ENCODE data around the gene GULP1.

The GULP1 gene

GRCh38 chr2:188353282-188353681 lies 61.6 kb downstream of the GULP1 start:
- Histone ChIP-seq H3K4me1 (ENCODE audit: insufficient read depth, poor library complexity, severe bottlenecking) (no peaks in the 10 kb centered on the region), H3K9me3 (ENCODE audit: severe bottlenecking) (no peaks in the 10 kb centered on the region), H3K27me3 (ENCODE audit: insufficient read depth, poor library complexity, severe bottlenecking) (no peaks in the 10 kb centered on the region), H3K4me3 (ENCODE audit: severe bottlenecking) (no peak overlapping the region), H3K36me3 (ENCODE audit: low read depth) (no peaks in the 10 kb centered on the region), H3K27ac (ENCODE audit: poor library complexity, severe bottlenecking) (no peak overlapping the region)
- TF ChIP-seq CTCF (IDR thresholded peaks at IDR 0.05; ENCODE audit: poor library complexity, severe bottlenecking) = no peak
- ATAC-seq (ENCODE audit: low read depth) (no peak), DNase-seq (ENCODE audit: low spot score) (no peak)

GRCh38 chr2:188360485-188361263 lies 69.0 kb downstream of the GULP1 start:
- Histone ChIP-seq H3K27me3 (ENCODE audit: insufficient read depth, poor library complexity, severe bottlenecking) (no peaks in the 10 kb centered on the region), H3K36me3 (ENCODE audit: low read depth) (no peaks in the 10 kb centered on the region), H3K9me3 (ENCODE audit: severe bottlenecking) (no peaks in the 10 kb centered on the region), H3K4me3 (ENCODE audit: severe bottlenecking) (no peak overlapping the region), H3K27ac (ENCODE audit: poor library complexity, severe bottlenecking) (no peak overlapping the region), H3K4me1 (ENCODE audit: insufficient read depth, poor library complexity, severe bottlenecking) (no peaks in the 10 kb centered on the region)
- DNase-seq (ENCODE audit: low spot score) (no peak), ATAC-seq (ENCODE audit: low read depth) (no peak)
- TF ChIP-seq CTCF (IDR thresholded peaks at IDR 0.05; ENCODE audit: poor library complexity, severe bottlenecking) = no peak

GRCh38 chr2:188364033-188364630 lies 72.5 kb downstream of the GULP1 start:
- Histone ChIP-seq H3K4me1 (ENCODE audit: insufficient read depth, poor library complexity, severe bottlenecking) (no peaks in the 10 kb centered on the region), H3K27me3 (ENCODE audit: insufficient read depth, poor library complexity, severe bottlenecking) (no peaks in the 10 kb centered on the region), H3K36me3 (ENCODE audit: low read depth) (no peaks in the 10 kb centered on the region), H3K27ac (ENCODE audit: poor library complexity, severe bottlenecking) (no peak overlapping the region), H3K4me3 (ENCODE audit: severe bottlenecking) (no peak overlapping the region), H3K9me3 (ENCODE audit: severe bottlenecking) (no peaks in the 10 kb centered on the region)
- no peak for TF ChIP-seq CTCF (IDR thresholded peaks at IDR 0.05; ENCODE audit: poor library complexity, severe bottlenecking)
- ATAC-seq (ENCODE audit: low read depth) = no peak
- no peak for DNase-seq (ENCODE audit: low spot score)

- DNase-seq (ENCODE audit: low spot score) (no peak), ATAC-seq (ENCODE audit: low read depth) (no peak)
- no peak overlapping the region for H3K27ac ChIP-seq (ENCODE audit: poor library complexity, severe bottlenecking)
- no peak overlapping the region for H3K4me3 ChIP-seq (ENCODE audit: severe bottlenecking)
- H3K4me1 ChIP-seq (ENCODE audit: insufficient read depth, poor library complexity, severe bottlenecking) = no peaks in the 10 kb centered on the region
- H3K9me3 ChIP-seq (ENCODE audit: severe bottlenecking) = no peaks in the 10 kb centered on the region
- H3K27me3 ChIP-seq (ENCODE audit: insufficient read depth, poor library complexity, severe bottlenecking) = no peaks in the 10 kb centered on the region
- H3K36me3 ChIP-seq (ENCODE audit: low read depth) = no peaks in the 10 kb centered on the region
- TF ChIP-seq CTCF (IDR thresholded peaks at IDR 0.05; ENCODE audit: poor library complexity, severe bottlenecking) = no peak
Observed at GRCh38 chr2:188365058-188365641, 73.5 kb downstream of the GULP1 start.

Measured in RWPE2 (cell line).